A673 (cell line): ENCODE data around the gene SH3RF3. TPM values are rescaled to one million over a fixed set of nuclear protein-coding genes. Genes with fewer than 3 reads are reported as not detected.

Experiments
- BruUV-seq: library from RNA; stranded (reverse); fragments of 400-500 nt; replicated peaks from 2 replicates; lab custom pipeline; 2021; lab: Mats Ljungman, UMichigan
- CTCF ChIA-PET: fragments of 300-600 bp; sonication (Branson Sonifier 250); formaldehyde crosslinking; loops from one replicate; lab custom pipeline; 2022; ENCODE audit warnings: antibody characterized with exemption; lab: Charles Lee
- POLR2A ChIA-PET: fragments of 300-600 bp; sonication (Branson Sonifier 250); formaldehyde crosslinking; loops from one replicate; lab custom pipeline; 2022; ENCODE audit warnings: antibody characterized with exemption; ENCODE audit not compliant: low non-redundant PET; lab: Charles Lee
- DNase-seq: peaks from one replicate; pipeline ENCODE4 v3.0.0-alpha.2; 2015; ENCODE audit warnings: low spot score
- H3K27ac ChIP-seq: fragments of 200-600 bp; sonication (generic); 2 replicates; pipeline ENCODE4 v1.5.1; 2016; ENCODE audit warnings: mixed run types, low read depth, mild to moderate bottlenecking, mixed read lengths, antibody characterized with exemption, low read length; ENCODE audit not compliant: poor library complexity, severe bottlenecking
- H3K27me3 ChIP-seq: fragments of 200-600 bp; sonication (generic); replicated peaks from 2 replicates; pipeline ENCODE4 v1.6.1; 2017; ENCODE audit warnings: mixed run types, low read depth, mild to moderate bottlenecking, mixed read lengths, antibody characterized with exemption, low read length; ENCODE audit not compliant: insufficient read depth, poor library complexity
- H3K36me3 ChIP-seq: fragments of 200-600 bp; sonication (generic); 2 replicates; pipeline ENCODE4 v1.6.1; 2016; ENCODE audit warnings: mixed run types, mild to moderate bottlenecking, mixed read lengths, antibody characterized with exemption, low read length; ENCODE audit not compliant: insufficient read depth, poor library complexity, severe bottlenecking
- H3K4me1 ChIP-seq: fragments of 200-600 bp; sonication (generic); 2 replicates; pipeline ENCODE4 v1.6.1; 2017; ENCODE audit warnings: mixed run types, mild to moderate bottlenecking, mixed read lengths, antibody characterized with exemption, low read length; ENCODE audit not compliant: insufficient read depth, poor library complexity, severe bottlenecking
- H3K4me3 ChIP-seq: fragments of 200-600 bp; sonication (generic); 2 replicates; pipeline ENCODE4 v1.5.1; 2016; ENCODE audit warnings: low read depth, mixed run types, mild to moderate bottlenecking, mixed read lengths, low read length; ENCODE audit not compliant: poor library complexity, severe bottlenecking
- H3K9me3 ChIP-seq: fragments of 200-600 bp; sonication (generic); 2 replicates; pipeline ENCODE4 v1.6.1; 2016; ENCODE audit warnings: mixed run types, low read depth, mild to moderate bottlenecking, mixed read lengths, antibody characterized with exemption, low read length; ENCODE audit not compliant: poor library complexity, severe bottlenecking
- EZH2 ChIP-seq: fragments of 200-600 bp; sonication (generic); IDR thresholded peaks from 2 replicates; pipeline ENCODE4 v1.6.1; 2017; ENCODE audit warnings: borderline replicate concordance, low read depth, mild to moderate bottlenecking, mixed read lengths, antibody characterized with exemption, low read length; ENCODE audit not compliant: poor library complexity, severe bottlenecking
- intact Hi-C: fragments of 100-400 bp; cut with micrococcal nuclease; formaldehyde crosslinking; loops from one replicate; pipeline ENCODE4 v1.10.0; 2022; ENCODE audit not compliant: unreplicated experiment
- total RNA-seq: library from RNA; stranded (reverse); gene quantifications from 2 replicates; pipeline ENCODE4 v1.2.3, GENCODE V29; 2021
- TF ChIP-seq, protein P1 (sequence below): fragments of 300-800, 200-600 bp; sonication (generic); conservative IDR thresholded peaks from 2 replicates; pipeline ENCODE4 v1.5.1; 2017; ENCODE audit warnings: low read depth, mild to moderate bottlenecking, antibody characterized with exemption, low read length, moderate library complexity, mixed read lengths

Gene SH3RF3
- total RNA-seq, 1 experiment from 2014 or later = 0.15 TPM

DNA sequence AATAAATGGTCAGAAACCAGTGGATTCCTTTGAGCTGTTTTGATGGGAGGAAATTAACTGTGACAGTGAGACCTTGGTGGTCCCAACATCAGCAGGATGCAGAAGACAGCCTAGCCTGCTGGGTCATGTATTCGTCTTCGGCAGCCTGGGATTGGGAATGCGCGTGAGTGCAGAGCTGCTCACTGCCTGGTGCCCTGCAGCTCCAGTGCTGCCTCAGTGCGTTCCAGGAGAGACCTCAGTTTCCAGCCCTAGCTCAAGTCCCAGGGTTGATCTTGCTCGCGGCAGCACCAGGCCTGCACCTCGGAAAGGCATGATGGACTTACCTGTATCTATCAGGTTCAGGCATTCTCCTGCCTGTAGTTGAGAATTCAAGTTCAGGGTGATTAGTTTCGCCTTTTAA, 203.9 kb downstream of the SH3RF3 start:
- Histone ChIP-seq H3K36me3 (no peaks in the 10 kb centered on the region), H3K9me3 (no peaks in the 10 kb centered on the region), H3K27ac (no peak overlapping the region), H3K4me3 (no peak overlapping the region), H3K27me3 (no peaks in the 10 kb centered on the region), H3K4me1 (peaks cover 39% of the 10 kb centered on the region)
- POLR2A ChIA-PET = no interaction called here
- intact Hi-C loops = no loop called here
- no peak for DNase-seq
- CTCF ChIA-PET = interaction anchor here (0.8 kb wide), 1 partner anchor 177 kb away, joined by 3 read pairs; no protein-coding TSS in a partner anchor
- BruUV-seq = no TSS peak
- TF ChIP-seq EZH2 = no peak
- TF ChIP-seq, protein P1, sequence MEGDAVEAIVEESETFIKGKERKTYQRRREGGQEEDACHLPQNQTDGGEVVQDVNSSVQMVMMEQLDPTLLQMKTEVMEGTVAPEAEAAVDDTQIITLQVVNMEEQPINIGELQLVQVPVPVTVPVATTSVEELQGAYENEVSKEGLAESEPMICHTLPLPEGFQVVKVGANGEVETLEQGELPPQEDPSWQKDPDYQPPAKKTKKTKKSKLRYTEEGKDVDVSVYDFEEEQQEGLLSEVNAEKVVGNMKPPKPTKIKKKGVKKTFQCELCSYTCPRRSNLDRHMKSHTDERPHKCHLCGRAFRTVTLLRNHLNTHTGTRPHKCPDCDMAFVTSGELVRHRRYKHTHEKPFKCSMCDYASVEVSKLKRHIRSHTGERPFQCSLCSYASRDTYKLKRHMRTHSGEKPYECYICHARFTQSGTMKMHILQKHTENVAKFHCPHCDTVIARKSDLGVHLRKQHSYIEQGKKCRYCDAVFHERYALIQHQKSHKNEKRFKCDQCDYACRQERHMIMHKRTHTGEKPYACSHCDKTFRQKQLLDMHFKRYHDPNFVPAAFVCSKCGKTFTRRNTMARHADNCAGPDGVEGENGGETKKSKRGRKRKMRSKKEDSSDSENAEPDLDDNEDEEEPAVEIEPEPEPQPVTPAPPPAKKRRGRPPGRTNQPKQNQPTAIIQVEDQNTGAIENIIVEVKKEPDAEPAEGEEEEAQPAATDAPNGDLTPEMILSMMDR = no peak

- Histone ChIP-seq H3K9me3 (no peaks in the 10 kb centered on the region), H3K4me3 (no peak overlapping the region), H3K27ac (no peak overlapping the region), H3K4me1 (peaks cover 39% of the 10 kb centered on the region), H3K27me3 (no peaks in the 10 kb centered on the region), H3K36me3 (no peaks in the 10 kb centered on the region)
- no TSS peak for BruUV-seq
- ChIA-PET POLR2A (no interaction called here), CTCF (no interaction called here)
- no peak for TF ChIP-seq EZH2
- TF ChIP-seq, protein P1 = no peak
- DNase-seq = no peak
- intact Hi-C loops = no loop called here
Observed at GRCh38 chr2:109333414-109334210, 204.6 kb downstream of the SH3RF3 start.

- Histone ChIP-seq H3K27me3 (no peaks in the 10 kb centered on the region), H3K9me3 (no peaks in the 10 kb centered on the region), H3K36me3 (no peaks in the 10 kb centered on the region), H3K4me3 (no peak overlapping the region), H3K4me1 (peaks cover 39% of the 10 kb centered on the region), H3K27ac (no peak overlapping the region)
- ChIA-PET CTCF (no interaction called here), POLR2A (no interaction called here)
- TF ChIP-seq, protein P1 = no peak
- TF ChIP-seq EZH2 = no peak
- peak; percentile 23 for DNase-seq
- intact Hi-C loops = no loop called here
- no TSS peak for BruUV-seq
Observed at GRCh38 chr2:109335631-109336176, 206.7 kb downstream of the SH3RF3 start.
